Measurements from ENCODE around the gene TCF3. TPM values are rescaled to one million over a fixed set of nuclear protein-coding genes. Genes with fewer than 3 reads are reported as not detected.

Gene TCF3
- total RNA-seq, 6 donors from 2014 or later, result 32.9 to 88.2 (median 53.3) TPM

DNA sequence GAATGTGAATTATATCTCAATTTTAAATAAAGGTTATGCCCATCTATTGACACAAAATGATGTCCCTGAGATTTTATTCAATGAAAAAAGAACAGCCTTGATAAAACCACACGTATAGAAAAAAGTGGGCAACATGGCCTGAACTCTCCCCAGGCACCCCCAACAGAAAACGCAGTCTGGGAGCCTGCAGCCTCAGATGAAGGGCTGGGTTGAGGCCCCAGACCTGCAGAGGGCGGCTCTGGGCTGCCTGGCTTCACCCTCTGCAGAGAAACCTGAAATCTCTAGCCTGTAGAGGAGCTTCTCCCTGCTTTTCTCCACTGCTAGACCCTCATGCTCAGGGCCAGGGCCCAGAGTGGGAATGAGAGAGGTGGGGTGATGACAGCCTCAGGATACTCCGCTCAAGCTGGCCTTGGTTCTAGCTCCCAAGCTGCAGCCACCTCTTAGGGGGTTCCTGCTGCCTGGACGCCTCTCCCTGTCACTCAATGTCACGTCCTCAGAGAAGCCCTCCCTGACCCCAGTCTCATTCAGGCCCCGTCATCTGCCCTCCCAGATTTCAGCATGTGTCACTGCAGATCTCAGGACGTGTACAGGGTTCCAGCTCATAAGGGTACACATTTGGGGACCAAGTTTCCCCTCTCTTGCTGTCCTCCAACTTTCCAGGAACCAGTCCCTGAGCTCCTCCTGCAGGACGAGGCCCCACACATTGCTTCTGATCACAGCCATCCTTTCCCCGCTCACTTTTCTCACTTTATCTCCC is 61.6 kb downstream of the TCF3 start:
- peak overlapping the region in 3 of 4 donors; percentile 86 to 91 (median 91) for H3K4me3 ChIP-seq
- no peak for TF ChIP-seq POLR2AphosphoS5 (IDR thresholded peaks at IDR 0.05)
- TF ChIP-seq, protein P1, sequence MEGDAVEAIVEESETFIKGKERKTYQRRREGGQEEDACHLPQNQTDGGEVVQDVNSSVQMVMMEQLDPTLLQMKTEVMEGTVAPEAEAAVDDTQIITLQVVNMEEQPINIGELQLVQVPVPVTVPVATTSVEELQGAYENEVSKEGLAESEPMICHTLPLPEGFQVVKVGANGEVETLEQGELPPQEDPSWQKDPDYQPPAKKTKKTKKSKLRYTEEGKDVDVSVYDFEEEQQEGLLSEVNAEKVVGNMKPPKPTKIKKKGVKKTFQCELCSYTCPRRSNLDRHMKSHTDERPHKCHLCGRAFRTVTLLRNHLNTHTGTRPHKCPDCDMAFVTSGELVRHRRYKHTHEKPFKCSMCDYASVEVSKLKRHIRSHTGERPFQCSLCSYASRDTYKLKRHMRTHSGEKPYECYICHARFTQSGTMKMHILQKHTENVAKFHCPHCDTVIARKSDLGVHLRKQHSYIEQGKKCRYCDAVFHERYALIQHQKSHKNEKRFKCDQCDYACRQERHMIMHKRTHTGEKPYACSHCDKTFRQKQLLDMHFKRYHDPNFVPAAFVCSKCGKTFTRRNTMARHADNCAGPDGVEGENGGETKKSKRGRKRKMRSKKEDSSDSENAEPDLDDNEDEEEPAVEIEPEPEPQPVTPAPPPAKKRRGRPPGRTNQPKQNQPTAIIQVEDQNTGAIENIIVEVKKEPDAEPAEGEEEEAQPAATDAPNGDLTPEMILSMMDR (IDR thresholded peaks at IDR 0.05), result no peak
- TF ChIP-seq POLR2A (IDR thresholded peaks at IDR 0.05), result no peak
- TF ChIP-seq EP300 (IDR thresholded peaks at IDR 0.05), result no peak
- H3K36me3 ChIP-seq, result peaks cover 0 to 8% (median under 1%) of the 10 kb centered on the region in 4 donors
- no peaks in the 10 kb centered on the region for H3K27me3 ChIP-seq
- no peaks in the 10 kb centered on the region for H3K9me3 ChIP-seq
- peaks cover 25 to 34% (median 28%) of the 10 kb centered on the region in 4 donors for H3K4me1 ChIP-seq
- WGBS, 2 donors, result 33 to 34% methylated on average over 7 to 10 of the region's 10 CpGs
- no peak for DNase-seq
- H3K27ac ChIP-seq, result peak overlapping the region in 3 of 4 donors; percentile 91 to 97 (median 91)
- ATAC-seq (ENCODE audit: low FRiP score in 2 of 2), result no peak

GRCh38 chr19:1587872-1588271 is 64.5 kb downstream of the TCF3 start:
- TF ChIP-seq POLR2A (IDR thresholded peaks at IDR 0.05), result no peak
- TF ChIP-seq POLR2AphosphoS5 (IDR thresholded peaks at IDR 0.05), result no peak
- TF ChIP-seq, protein P1 (IDR thresholded peaks at IDR 0.05), result no peak
- no peak for TF ChIP-seq EP300 (IDR thresholded peaks at IDR 0.05)
- Histone ChIP-seq H3K27me3 (no peaks in the 10 kb centered on the region), H3K27ac (no peak overlapping the region), H3K36me3 (peaks cover 0 to 20% (median 14%) of the 10 kb centered on the region in 4 donors), H3K4me3 (no peak overlapping the region), H3K9me3 (no peaks in the 10 kb centered on the region), H3K4me1 (peaks cover 20 to 26% (median 23%) of the 10 kb centered on the region in 4 donors)
- WGBS, 2 donors, result 67 to 71% methylated on average over 9 of the region's 9 CpGs
- ATAC-seq (ENCODE audit: low FRiP score in 2 of 2) (no peak), DNase-seq (no peak)

- TF ChIP-seq EP300 (IDR thresholded peaks at IDR 0.05), result no peak
- TF ChIP-seq POLR2AphosphoS5 (IDR thresholded peaks at IDR 0.05), result no peak
- TF ChIP-seq POLR2A (IDR thresholded peaks at IDR 0.05), result no peak
- TF ChIP-seq, protein P1 (IDR thresholded peaks at IDR 0.05), result no peak
- DNase-seq, result no peak
- peaks cover 7 to 47% (median 40%) of the 10 kb centered on the region in 4 donors for H3K36me3 ChIP-seq
- peaks cover 5 to 9% (median 7%) of the 10 kb centered on the region in 4 donors for H3K4me1 ChIP-seq
- 92 to 95% methylated on average over 5 to 12 of the region's 13 CpGs for WGBS, 2 donors
- H3K27ac ChIP-seq, result no peak overlapping the region
- no peaks in the 10 kb centered on the region for H3K9me3 ChIP-seq
- H3K4me3 ChIP-seq, result no peak overlapping the region
- H3K27me3 ChIP-seq, result no peaks in the 10 kb centered on the region
- no peak for ATAC-seq (ENCODE audit: low FRiP score in 2 of 2)
These were observed 67.2 kb downstream of the TCF3 start for GRCh38 chr19:1585243-1585580.

DNA sequence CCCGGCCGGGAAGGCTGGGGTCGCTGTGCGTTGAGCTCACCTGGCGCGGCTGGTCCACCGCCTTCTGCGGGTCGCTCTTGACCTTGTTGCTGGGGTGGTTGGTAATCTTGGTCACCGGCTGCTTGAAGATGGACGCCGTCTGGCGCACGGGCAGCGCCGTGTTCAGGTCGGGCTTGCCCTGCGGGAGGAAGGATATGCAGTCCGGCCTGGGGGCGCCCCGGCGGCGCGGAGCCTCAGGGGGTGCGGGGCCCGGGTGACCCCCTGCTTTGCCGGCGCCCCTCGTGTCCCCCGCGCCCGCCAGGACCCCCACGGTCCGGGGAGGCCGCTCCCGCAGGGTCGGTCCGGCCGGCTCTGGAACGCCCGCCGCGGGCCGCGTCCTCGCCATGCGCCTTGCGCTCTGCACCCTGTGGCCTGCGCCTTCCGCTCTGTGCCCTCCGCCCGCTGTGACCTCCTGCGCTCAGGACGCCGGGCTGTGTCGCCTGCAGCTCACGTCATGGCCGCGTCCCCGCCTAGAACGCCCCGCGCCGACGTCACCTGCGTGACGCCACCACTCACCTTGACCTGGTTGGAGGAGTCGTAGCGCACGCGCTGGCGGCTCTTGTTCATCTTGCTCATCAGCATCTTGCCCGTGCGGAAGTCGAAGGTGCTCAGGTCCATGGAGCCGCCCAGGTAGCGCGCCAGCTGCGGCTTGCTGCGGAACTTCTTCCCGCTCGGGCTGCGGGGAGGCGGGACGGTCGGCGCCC is 67.7 kb downstream of the TCF3 start:
- ATAC-seq (ENCODE audit: low FRiP score in 2 of 2) (peak in 1 of 2 donors; percentile 18), DNase-seq (peak in 1 of 2 donors; percentile 83)
- Histone ChIP-seq H3K27ac (no peak overlapping the region), H3K4me3 (no peak overlapping the region), H3K27me3 (no peaks in the 10 kb centered on the region), H3K36me3 (peaks cover 7 to 52% (median 46%) of the 10 kb centered on the region in 4 donors), H3K4me1 (peaks cover 0 to 4% (median 2%) of the 10 kb centered on the region in 4 donors), H3K9me3 (no peaks in the 10 kb centered on the region)
- WGBS, 2 donors, result 94 to 97% methylated on average over 57 to 77 of the region's 87 CpGs
- TF ChIP-seq POLR2A (IDR thresholded peaks at IDR 0.05) (no peak), POLR2AphosphoS5 (IDR thresholded peaks at IDR 0.05) (no peak), EP300 (IDR thresholded peaks at IDR 0.05) (no peak)
- TF ChIP-seq, protein P1 (IDR thresholded peaks at IDR 0.05), result no peak
